ENCODE data around the gene EGFL8.

EGFL8 gene

GRCh38 chr6:32164295-32164694 is at the start of gene EGFL8:
EGFL8 (plus strand) TSS chr6:32164595; CDS start chr6:32166166, 1,571 bp downstream.
- H3K4me3 ChIP-seq (ENCODE audit: low read length) = no peak within 1 kb of the TSS
- no peak for DNase-seq (ENCODE audit: low read depth, low spot score)
- peaks cover 4% of the 10 kb centered on the region; the same call in 1 of the 2 replicates for H3K36me3 ChIP-seq (ENCODE audit: control insufficient read depth, insufficient read depth, low read length)
- no peaks in the 10 kb centered on the region for H3K9me3 ChIP-seq (ENCODE audit: control insufficient read depth, insufficient read depth, low read length)
- peaks cover 2% of the 10 kb centered on the region; the same call in 1 of the 2 replicates for H3K4me1 ChIP-seq (ENCODE audit: control insufficient read depth, insufficient read depth, low read length)
- H3K27me3 ChIP-seq (ENCODE audit: control insufficient read depth, insufficient read depth, low read length) = no peaks in the 10 kb centered on the region
- H3K27ac ChIP-seq (ENCODE audit: low read length) = no peak within 1 kb of the TSS

DNA sequence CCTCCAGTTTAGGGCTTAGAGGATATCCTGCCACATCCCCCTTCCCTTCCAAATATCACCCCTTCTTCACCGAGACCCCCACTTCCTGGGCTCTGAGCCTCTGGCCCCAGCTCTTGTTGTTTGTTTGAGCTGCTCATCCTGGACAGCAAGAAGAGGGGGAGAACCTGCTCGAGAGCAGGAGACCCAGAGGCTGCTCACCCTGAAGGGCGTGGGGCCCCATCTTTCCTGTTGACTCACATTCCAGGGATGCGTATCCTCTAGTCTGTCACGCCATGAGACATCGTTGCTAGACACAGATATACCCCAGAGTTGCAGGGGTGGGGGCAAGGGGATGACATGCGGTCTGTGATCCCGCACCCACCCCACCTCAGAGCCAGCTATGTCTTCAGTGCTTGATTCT is 49.6 kb upstream of the EGFL8 start:
- Histone ChIP-seq H3K4me1 (ENCODE audit: control insufficient read depth, insufficient read depth, low read length) (no peaks in the 10 kb centered on the region), H3K27ac (ENCODE audit: low read length) (no peak overlapping the region), H3K9me3 (ENCODE audit: control insufficient read depth, insufficient read depth, low read length) (no peaks in the 10 kb centered on the region), H3K4me3 (ENCODE audit: low read length) (no peak overlapping the region), H3K27me3 (ENCODE audit: control insufficient read depth, insufficient read depth, low read length) (no peaks in the 10 kb centered on the region), H3K36me3 (ENCODE audit: control insufficient read depth, insufficient read depth, low read length) (peaks cover 9% of the 10 kb centered on the region; the same call in 1 of the 2 replicates)
- WGBS (ENCODE audit: insufficient coverage, insufficient read length) = no CpG with 5 or more reads among the region's 8 CpGs
- DNase-seq (ENCODE audit: low read depth, low spot score) = no peak

- no peaks in the 10 kb centered on the region for H3K4me1 ChIP-seq (ENCODE audit: control insufficient read depth, insufficient read depth, low read length)
- H3K4me3 ChIP-seq (ENCODE audit: low read length) = no peak overlapping the region
- WGBS (ENCODE audit: insufficient coverage, insufficient read length) = no CpG with 5 or more reads among the region's 6 CpGs
- no peaks in the 10 kb centered on the region for H3K9me3 ChIP-seq (ENCODE audit: control insufficient read depth, insufficient read depth, low read length)
- DNase-seq (ENCODE audit: low read depth, low spot score) = no peak
- H3K27me3 ChIP-seq (ENCODE audit: control insufficient read depth, insufficient read depth, low read length) = no peaks in the 10 kb centered on the region
- H3K27ac ChIP-seq (ENCODE audit: low read length) = no peak overlapping the region
- peaks cover 10% of the 10 kb centered on the region; the same call in 1 of the 2 replicates for H3K36me3 ChIP-seq (ENCODE audit: control insufficient read depth, insufficient read depth, low read length)
Measured at GRCh38 chr6:32115623-32116022, 48.8 kb upstream of the EGFL8 start.

DNA sequence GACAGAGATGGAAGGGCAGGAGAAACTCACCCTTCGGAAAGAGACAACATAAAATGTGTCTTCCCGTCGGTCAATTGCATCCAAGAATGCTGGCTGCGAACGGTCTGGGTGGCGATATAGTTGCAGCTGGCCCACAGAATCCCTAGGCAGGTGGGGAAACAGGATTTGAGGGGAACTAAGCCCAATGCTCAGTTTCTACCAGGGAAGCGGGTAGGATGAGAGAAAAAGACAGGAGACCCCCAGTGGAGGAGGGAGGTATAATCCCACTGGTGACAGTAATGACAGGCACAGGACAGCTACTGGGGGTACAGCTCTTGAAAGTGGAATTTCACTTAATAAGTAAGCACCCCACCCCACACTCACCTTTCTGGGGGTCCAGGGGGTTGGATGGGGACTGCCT is 47.7 kb upstream of the EGFL8 start:
- Histone ChIP-seq H3K4me1 (ENCODE audit: control insufficient read depth, insufficient read depth, low read length) (no peaks in the 10 kb centered on the region), H3K9me3 (ENCODE audit: control insufficient read depth, insufficient read depth, low read length) (no peaks in the 10 kb centered on the region), H3K4me3 (ENCODE audit: low read length) (no peak overlapping the region), H3K27ac (ENCODE audit: low read length) (no peak overlapping the region), H3K27me3 (ENCODE audit: control insufficient read depth, insufficient read depth, low read length) (no peaks in the 10 kb centered on the region), H3K36me3 (ENCODE audit: control insufficient read depth, insufficient read depth, low read length) (peaks cover 14% of the 10 kb centered on the region; the same call in 1 of the 2 replicates)
- WGBS (ENCODE audit: insufficient coverage, insufficient read length) = no CpG with 5 or more reads among the region's 7 CpGs
- DNase-seq (ENCODE audit: low read depth, low spot score) = no peak

GRCh38 chr6:32117461-32117860 is 46.9 kb upstream of the EGFL8 start:
- WGBS (ENCODE audit: insufficient coverage, insufficient read length) = no CpG with 5 or more reads among the region's 9 CpGs
- peaks cover 14% of the 10 kb centered on the region; the same call in 1 of the 2 replicates for H3K36me3 ChIP-seq (ENCODE audit: control insufficient read depth, insufficient read depth, low read length)
- DNase-seq (ENCODE audit: low read depth, low spot score) = no peak
- no peak overlapping the region for H3K4me3 ChIP-seq (ENCODE audit: low read length)
- H3K4me1 ChIP-seq (ENCODE audit: control insufficient read depth, insufficient read depth, low read length) = no peaks in the 10 kb centered on the region
- H3K9me3 ChIP-seq (ENCODE audit: control insufficient read depth, insufficient read depth, low read length) = no peaks in the 10 kb centered on the region
- no peaks in the 10 kb centered on the region for H3K27me3 ChIP-seq (ENCODE audit: control insufficient read depth, insufficient read depth, low read length)
- no peak overlapping the region for H3K27ac ChIP-seq (ENCODE audit: low read length)

DNA sequence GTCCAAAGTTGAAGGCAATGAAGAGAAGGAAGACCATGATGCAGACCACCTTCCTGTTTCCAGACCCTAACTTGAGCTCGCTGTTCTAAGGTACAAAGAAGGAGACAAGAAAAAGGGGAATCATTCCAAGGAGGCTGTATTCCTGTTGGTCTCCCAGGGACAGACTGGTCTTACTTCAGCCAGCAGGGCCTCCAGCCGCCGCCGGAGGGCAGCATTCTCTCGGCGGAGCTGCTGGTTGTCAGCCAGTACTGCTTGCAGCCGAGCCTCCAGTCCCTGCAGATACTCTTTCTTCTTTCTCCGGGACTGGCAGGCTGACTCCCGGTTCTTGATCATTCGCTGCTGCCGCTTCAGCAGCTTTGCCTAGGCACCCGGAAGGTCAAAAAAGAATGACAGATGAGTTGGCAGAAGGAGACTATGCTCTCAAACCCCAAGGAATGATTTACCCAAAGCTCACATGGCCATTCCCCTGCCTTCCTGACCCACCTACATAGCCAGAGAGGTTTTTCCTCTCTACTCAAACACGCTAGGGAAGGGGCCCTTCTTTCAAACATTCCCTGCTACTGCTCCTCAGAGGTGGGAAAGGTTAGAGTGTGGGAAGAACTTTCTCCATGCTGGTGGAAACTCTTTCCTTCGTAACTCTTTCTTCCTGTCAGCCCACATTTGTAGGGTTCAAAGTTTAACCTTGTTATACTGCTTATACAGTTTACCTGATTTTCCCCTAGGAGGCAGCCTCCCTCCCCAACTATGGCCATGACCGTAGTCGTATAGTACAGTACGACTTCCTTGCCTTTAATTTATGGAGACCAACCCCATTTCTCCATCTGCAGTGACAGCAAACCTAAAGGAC is 45.4 kb upstream of the EGFL8 start:
- Histone ChIP-seq H3K9me3 (ENCODE audit: control insufficient read depth, insufficient read depth, low read length) (no peaks in the 10 kb centered on the region), H3K36me3 (ENCODE audit: control insufficient read depth, insufficient read depth, low read length) (peaks cover 14% of the 10 kb centered on the region; the same call in 1 of the 2 replicates), H3K27me3 (ENCODE audit: control insufficient read depth, insufficient read depth, low read length) (no peaks in the 10 kb centered on the region), H3K4me3 (ENCODE audit: low read length) (no peak overlapping the region), H3K27ac (ENCODE audit: low read length) (no peak overlapping the region), H3K4me1 (ENCODE audit: control insufficient read depth, insufficient read depth, low read length) (no peaks in the 10 kb centered on the region)
- WGBS (ENCODE audit: insufficient coverage, insufficient read length) = no CpG with 5 or more reads among the region's 17 CpGs
- DNase-seq (ENCODE audit: low read depth, low spot score) = no peak

- WGBS (ENCODE audit: insufficient coverage, insufficient read length) = no CpG with 5 or more reads among the region's 12 CpGs
- H3K4me3 ChIP-seq (ENCODE audit: low read length) = no peak overlapping the region
- no peak overlapping the region for H3K27ac ChIP-seq (ENCODE audit: low read length)
- no peaks in the 10 kb centered on the region for H3K27me3 ChIP-seq (ENCODE audit: control insufficient read depth, insufficient read depth, low read length)
- DNase-seq (ENCODE audit: low read depth, low spot score) = no peak
- H3K9me3 ChIP-seq (ENCODE audit: control insufficient read depth, insufficient read depth, low read length) = no peaks in the 10 kb centered on the region
- no peaks in the 10 kb centered on the region for H3K4me1 ChIP-seq (ENCODE audit: control insufficient read depth, insufficient read depth, low read length)
- peaks cover 10% of the 10 kb centered on the region; the same call in 1 of the 2 replicates for H3K36me3 ChIP-seq (ENCODE audit: control insufficient read depth, insufficient read depth, low read length)
Measured at GRCh38 chr6:32120573-32121059, 43.8 kb upstream of the EGFL8 start.

- no CpG with 5 or more reads among the region's 4 CpGs for WGBS (ENCODE audit: insufficient coverage, insufficient read length)
- Histone ChIP-seq H3K36me3 (ENCODE audit: control insufficient read depth, insufficient read depth, low read length) (peaks cover 5% of the 10 kb centered on the region; the same call in 1 of the 2 replicates), H3K27ac (ENCODE audit: low read length) (no peak overlapping the region), H3K4me3 (ENCODE audit: low read length) (no peak overlapping the region), H3K27me3 (ENCODE audit: control insufficient read depth, insufficient read depth, low read length) (no peaks in the 10 kb centered on the region), H3K4me1 (ENCODE audit: control insufficient read depth, insufficient read depth, low read length) (no peaks in the 10 kb centered on the region), H3K9me3 (ENCODE audit: control insufficient read depth, insufficient read depth, low read length) (no peaks in the 10 kb centered on the region)
- no peak for DNase-seq (ENCODE audit: low read depth, low spot score)
Measured at GRCh38 chr6:32123681-32124080, 40.7 kb upstream of the EGFL8 start.

- no CpG with 5 or more reads among the region's 8 CpGs for WGBS (ENCODE audit: insufficient coverage, insufficient read length)
Measured at GRCh38 chr6:32126880-32127279, 37.5 kb upstream of the EGFL8 start.

GRCh38 chr6:32127409-32127716 is 37.0 kb upstream of the EGFL8 start:
- Histone ChIP-seq H3K27ac (ENCODE audit: low read length) (no peak overlapping the region), H3K4me1 (ENCODE audit: control insufficient read depth, insufficient read depth, low read length) (no peaks in the 10 kb centered on the region), H3K9me3 (ENCODE audit: control insufficient read depth, insufficient read depth, low read length) (no peaks in the 10 kb centered on the region), H3K36me3 (ENCODE audit: control insufficient read depth, insufficient read depth, low read length) (no peaks in the 10 kb centered on the region), H3K4me3 (ENCODE audit: low read length) (peak overlapping the region; percentile 95; the same call in 1 of the 2 replicates), H3K27me3 (ENCODE audit: control insufficient read depth, insufficient read depth, low read length) (no peaks in the 10 kb centered on the region)
- WGBS (ENCODE audit: insufficient coverage, insufficient read length) = no CpG with 5 or more reads among the region's 9 CpGs
- DNase-seq (ENCODE audit: low read depth, low spot score) = no peak

More at GRCh38 chr6:32126880-32127279, 37.5 kb upstream of the EGFL8 start:
- DNase-seq (ENCODE audit: low read depth, low spot score) = no peak
- H3K9me3 ChIP-seq (ENCODE audit: control insufficient read depth, insufficient read depth, low read length) = no peaks in the 10 kb centered on the region
- no peak overlapping the region for H3K4me3 ChIP-seq (ENCODE audit: low read length)
- no peak overlapping the region for H3K27ac ChIP-seq (ENCODE audit: low read length)
- no peaks in the 10 kb centered on the region for H3K27me3 ChIP-seq (ENCODE audit: control insufficient read depth, insufficient read depth, low read length)
- no peaks in the 10 kb centered on the region for H3K4me1 ChIP-seq (ENCODE audit: control insufficient read depth, insufficient read depth, low read length)
- no peaks in the 10 kb centered on the region for H3K36me3 ChIP-seq (ENCODE audit: control insufficient read depth, insufficient read depth, low read length)
